Smooth muscle cell (in vitro differentiated cells): ENCODE results near the gene SYNE4. TPM values are rescaled to one million over a fixed set of nuclear protein-coding genes. Genes with fewer than 3 reads are reported as not detected.

Experiments
- polyA plus RNA-seq: library from polyadenylated mRNA; unstranded; fragments of >200 nt; fragmentation: Nextera tagmentation; extraction: Ambion mirVana; gene quantifications from 2 replicates; pipeline ENCODE4 v1.2.1, GENCODE V29; 2016
- small RNA-seq: library from RNA; depleted of rRNA; stranded (forward); fragments of <200 nt; gene quantifications from one replicate; pipeline ENCODE3, GENCODE V24; 2014
- total RNA-seq: library from RNA; depleted of rRNA; stranded (reverse); fragments of >200 nt; gene quantifications from 2 replicates; pipeline ENCODE4 v1.2.3, GENCODE V29; 2014

SYNE4 gene
- total and polyA plus RNA-seq, 2 experiments from 2014 or later, result 1.1 to 2.6 TPM

Small RNA genes lying within 50 kb of the gene (small RNA-seq; reads per million reads assigned to genes)
- not detected for gene AF038458.1

Other genes starting within 250 kb of the SYNE4 start
- 5.3 and 8.2 TPM in 2 replicates for gene ARHGAP33, start 233.2 kb downstream of the SYNE4 start, total RNA-seq
- 5.7 and 14.0 TPM in 2 replicates for gene ARHGAP33, start 233.2 kb downstream of the SYNE4 start, polyA plus RNA-seq
- gene PRODH2, start 196.0 kb downstream of the SYNE4 start, total RNA-seq, result not detected in 2 replicates
- gene PRODH2, start 196.0 kb downstream of the SYNE4 start, polyA plus RNA-seq, result not detected in 2 replicates
- gene NPHS1, start 156.3 kb downstream of the SYNE4 start, total RNA-seq, result 0.31 TPM in 1 of 2 replicates, not detected in the other
- gene NPHS1, start 156.3 kb downstream of the SYNE4 start, polyA plus RNA-seq, result 0.46 TPM in 1 of 2 replicates, not detected in the other
- gene KIRREL2, start 151.9 kb downstream of the SYNE4 start, total RNA-seq, result 0.18 and 2.1 TPM in 2 replicates
- gene KIRREL2, start 151.9 kb downstream of the SYNE4 start, polyA plus RNA-seq, result 0.56 and 0.64 TPM in 2 replicates
- 40.1 and 81.8 TPM in 2 replicates for gene APLP1, start 140.2 kb downstream of the SYNE4 start, total RNA-seq
- gene APLP1, start 140.2 kb downstream of the SYNE4 start, polyA plus RNA-seq, result 98.3 and 114 TPM in 2 replicates
- 4.2 and 4.9 TPM in 2 replicates for gene NFKBID, start 108.3 kb downstream of the SYNE4 start, total RNA-seq
- 9.0 and 11.1 TPM in 2 replicates for gene NFKBID, start 108.3 kb downstream of the SYNE4 start, polyA plus RNA-seq
- gene HCST, start 106.3 kb downstream of the SYNE4 start, total RNA-seq, result 0.81 TPM in 1 of 2 replicates, not detected in the other
- gene HCST, start 106.3 kb downstream of the SYNE4 start, polyA plus RNA-seq, result 2.6 and 3.4 TPM in 2 replicates
- not detected in 2 replicates for gene TYROBP, start 100.5 kb downstream of the SYNE4 start, total RNA-seq
- gene TYROBP, start 100.5 kb downstream of the SYNE4 start, polyA plus RNA-seq, result not detected in 2 replicates
- 6.0 and 6.2 TPM in 2 replicates for gene LRFN3, start 72.4 kb downstream of the SYNE4 start, total RNA-seq
- gene LRFN3, start 72.4 kb downstream of the SYNE4 start, polyA plus RNA-seq, result 15.3 and 15.5 TPM in 2 replicates
- gene SDHAF1, start 13.6 kb downstream of the SYNE4 start, total RNA-seq, result 24.0 TPM in 2 replicates
- gene SDHAF1, start 13.6 kb downstream of the SYNE4 start, polyA plus RNA-seq, result 27.1 and 27.7 TPM in 2 replicates
- 26.2 and 35.4 TPM in 2 replicates for gene ALKBH6, start 5.4 kb upstream of the SYNE4 start, total RNA-seq
- 36.1 and 37.4 TPM in 2 replicates for gene ALKBH6, start 5.4 kb upstream of the SYNE4 start, polyA plus RNA-seq
- 3.7 and 10.7 TPM in 2 replicates for gene CLIP3, start 24.1 kb upstream of the SYNE4 start, total RNA-seq
- gene CLIP3, start 24.1 kb upstream of the SYNE4 start, polyA plus RNA-seq, result 35.2 and 36.7 TPM in 2 replicates
- gene THAP8, start 45.5 kb upstream of the SYNE4 start, total RNA-seq, result 9.3 and 13.1 TPM in 2 replicates
- 13.1 and 22.9 TPM in 2 replicates for gene THAP8, start 45.5 kb upstream of the SYNE4 start, polyA plus RNA-seq
- 1.0 and 1.5 TPM in 2 replicates for gene WDR62, start 46.1 kb upstream of the SYNE4 start, total RNA-seq
- 2.1 and 4.6 TPM in 2 replicates for gene WDR62, start 46.1 kb upstream of the SYNE4 start, polyA plus RNA-seq
- not detected in 2 replicates for gene OVOL3, start 102.3 kb upstream of the SYNE4 start, total RNA-seq
- not detected in 2 replicates for gene OVOL3, start 102.3 kb upstream of the SYNE4 start, polyA plus RNA-seq
- 33.3 and 102 TPM in 2 replicates for gene POLR2I, start 106.1 kb upstream of the SYNE4 start, total RNA-seq
- gene POLR2I, start 106.1 kb upstream of the SYNE4 start, polyA plus RNA-seq, result 132 and 172 TPM in 2 replicates
- 104 and 146 TPM in 2 replicates for gene TBCB, start 106.7 kb upstream of the SYNE4 start, total RNA-seq
- 234 and 241 TPM in 2 replicates for gene TBCB, start 106.7 kb upstream of the SYNE4 start, polyA plus RNA-seq
- 183 and 252 TPM in 2 replicates for gene CAPNS1, start 131.3 kb upstream of the SYNE4 start, total RNA-seq
- 365 and 383 TPM in 2 replicates for gene CAPNS1, start 131.3 kb upstream of the SYNE4 start, polyA plus RNA-seq
- not detected in 2 replicates for gene COX7A1, start 143.6 kb upstream of the SYNE4 start, total RNA-seq
- 1.5 TPM in 1 of 2 replicates, not detected in the other for gene COX7A1, start 143.6 kb upstream of the SYNE4 start, polyA plus RNA-seq
- gene ZNF565, start 205.9 kb upstream of the SYNE4 start, total RNA-seq, result 4.5 and 8.6 TPM in 2 replicates
- 2.6 and 4.7 TPM in 2 replicates for gene ZNF565, start 205.9 kb upstream of the SYNE4 start, polyA plus RNA-seq
- gene ZNF146, start 206.3 kb upstream of the SYNE4 start, total RNA-seq, result 155 and 161 TPM in 2 replicates
- 49.4 and 57.5 TPM in 2 replicates for gene ZNF146, start 206.3 kb upstream of the SYNE4 start, polyA plus RNA-seq